Fibroblast of skin of left biceps (primary cell): ENCODE measurements around the gene BCOR.

Source experiments
- DNase-seq, 2 experiments: peaks; one replicate each; pipeline ENCODE4 v3.0.0-alpha.2; 2013; ENCODE audit warnings: low read depth in 2 of 2

BCOR gene

GRCh38 chrX:40063555-40063954, 34.2 kb downstream of the BCOR start:
- DNase-seq: no peak

- no peak for DNase-seq
Measured at GRCh38 chrX:40062525-40063155, 35.1 kb downstream of the BCOR start.

GRCh38 chrX:40061871-40062524, 35.8 kb downstream of the BCOR start:
- DNase-seq: no peak

- DNase-seq: no peak
Measured at GRCh38 chrX:40061005-40061404, 36.8 kb downstream of the BCOR start.

GRCh38 chrX:40060356-40060845, 37.4 kb downstream of the BCOR start:
- DNase-seq: no peak

- no peak for DNase-seq
Measured at GRCh38 chrX:40058719-40059118, 39.0 kb downstream of the BCOR start.

- no peak for DNase-seq
Measured at GRCh38 chrX:40057405-40057804, 40.4 kb downstream of the BCOR start.

- DNase-seq: no peak
Measured at GRCh38 chrX:40056420-40056819, 41.3 kb downstream of the BCOR start.

- no peak for DNase-seq
Measured at GRCh38 chrX:40055495-40055894, 42.3 kb downstream of the BCOR start.

- no peak for DNase-seq
Measured at GRCh38 chrX:40054793-40055192, 43.0 kb downstream of the BCOR start.

- no peak for DNase-seq
Measured at GRCh38 chrX:40050532-40050931, 47.2 kb downstream of the BCOR start.

GRCh38 chrX:40049084-40049641, 48.6 kb downstream of the BCOR start:
- DNase-seq: no peak

- no peak for DNase-seq
Measured at GRCh38 chrX:40047485-40047884, 50.3 kb downstream of the BCOR start.

GRCh38 chrX:40043895-40044294, 53.9 kb downstream of the BCOR start:
- no peak for DNase-seq

GRCh38 chrX:40041915-40042314, 55.8 kb downstream of the BCOR start:
- DNase-seq: no peak

GRCh38 chrX:40040686-40041461, 56.9 kb downstream of the BCOR start:
- no peak for DNase-seq

GRCh38 chrX:40039887-40040286, 57.9 kb downstream of the BCOR start:
- DNase-seq: no peak

- no peak for DNase-seq
Measured at GRCh38 chrX:40037367-40037766, 60.4 kb downstream of the BCOR start.

- DNase-seq: no peak
Measured at GRCh38 chrX:40035726-40036125, 62.0 kb downstream of the BCOR start.

- DNase-seq: no peak
Measured at GRCh38 chrX:40031911-40032310, 65.8 kb downstream of the BCOR start.

- DNase-seq: no peak
Measured at GRCh38 chrX:40030205-40030604, 67.6 kb downstream of the BCOR start.

GRCh38 chrX:40022421-40022820, 75.3 kb downstream of the BCOR start:
- no peak for DNase-seq

- no peak for DNase-seq
Measured at GRCh38 chrX:40021647-40022046, 76.1 kb downstream of the BCOR start.
